ENCODE data around the gene KLHL30. TPM values are rescaled to one million over a fixed set of nuclear protein-coding genes. Genes with fewer than 3 reads are reported as not detected.

The KLHL30 gene
- total and polyA plus RNA-seq, 2 experiments from 2014 or later = 0.07 TPM; not detected in 1

- TF ChIP-seq ZNF462 (CRISPR knock-in tag; IDR thresholded peaks at IDR 0.05) (no peak), ZNF331 (CRISPR knock-in tag; IDR thresholded peaks at IDR 0.05; ENCODE audit: low read depth) (no peak), REST (IDR thresholded peaks at IDR 0.05; ENCODE audit: unreplicated experiment) (no peak), JUNB (IDR thresholded peaks at IDR 0.05; ENCODE audit: unreplicated experiment) (no peak)
Measured at GRCh38 chr2:238183821-238184220, 45.4 kb downstream of the KLHL30 start (continued).
